CD14-positive monocyte (primary cell): ENCODE data around the gene IGSF1. TPM values are rescaled to one million over a fixed set of nuclear protein-coding genes. Genes with fewer than 3 reads are reported as not detected.

ENCODE experiments used
- DNase-seq, 3 donors: peaks; one replicate each; pipeline ENCODE4 v3.0.0-alpha.2; 2011 to 2022
- H2AFZ ChIP-seq: 2 replicates; pipeline ENCODE4 v1.6.0; 2012; ENCODE audit warnings: mild to moderate bottlenecking, low read depth, low read length, inconsistent platforms; ENCODE audit not compliant: insufficient read depth, poor library complexity, severe bottlenecking
- H3K27ac ChIP-seq, 2 donors: 1 replicate in 1 of 2; 2 replicates in 1 of 2; pipeline ENCODE4 v1.5.1; 2012 to 2013; ENCODE audit warnings: low read length in 2 of 2, control low read depth in 1 of 2, inconsistent platforms in 1 of 2, low read depth in 1 of 2, mild to moderate bottlenecking in 1 of 2
- H3K27me3 ChIP-seq, 2 donors: one replicate each; pipeline versions ENCODE4 v1.6.0 to v1.6.1; 2011 to 2013; ENCODE audit warnings: low read length in 2 of 2; ENCODE audit not compliant: control insufficient read depth in 2 of 2, insufficient read depth in 2 of 2
- H3K36me3 ChIP-seq, 2 donors: replicated peaks in 1 of 2; 1 replicate in 1 of 2; 2 replicates in 1 of 2; pipeline versions ENCODE4 v1.5.1 to v1.6.1; 2012 to 2013; ENCODE audit warnings: low read length in 2 of 2, control low read depth in 1 of 2, inconsistent platforms in 1 of 2, mild to moderate bottlenecking in 1 of 2; ENCODE audit not compliant: insufficient read depth in 2 of 2, control insufficient read depth in 1 of 2
- H3K4me1 ChIP-seq, 2 donors: 1 replicate in 1 of 2; 2 replicates in 1 of 2; pipeline versions ENCODE4 v1.5.1 to v1.6.1; 2012 to 2013; ENCODE audit warnings: low read length in 2 of 2, control low read depth in 1 of 2, inconsistent platforms in 1 of 2, mild to moderate bottlenecking in 1 of 2, moderate library complexity in 1 of 2; ENCODE audit not compliant: insufficient read depth in 2 of 2, control insufficient read depth in 1 of 2
- H3K4me2 ChIP-seq: replicated peaks from 2 replicates; pipeline ENCODE3; 2012; ENCODE audit warnings: low read length, moderate library complexity, mild to moderate bottlenecking; ENCODE audit not compliant: poor library complexity, severe bottlenecking; ENCODE audit errors: extremely low read depth
- H3K4me3 ChIP-seq, 3 experiments: fragments of 200-600 bp in 1 of 3; sonication (generic) in 1 of 3; replicated peaks in 1 of 3; 1 replicate in 2 of 3; 2 replicates in 1 of 3; pipeline ENCODE4 v1.5.1; 2011 to 2013; ENCODE audit warnings: low read length in 3 of 3, mild to moderate bottlenecking in 3 of 3, control low read depth in 2 of 3, low read depth in 2 of 3, inconsistent platforms in 1 of 3, moderate library complexity in 1 of 3
- H3K79me2 ChIP-seq: 2 replicates; pipeline ENCODE4 v1.6.0; 2012; ENCODE audit warnings: mild to moderate bottlenecking, control low read depth, inconsistent platforms, low read length, moderate library complexity; ENCODE audit not compliant: insufficient read depth
- H3K9ac ChIP-seq: 2 replicates; pipeline ENCODE4 v1.6.0; 2017; ENCODE audit warnings: low read length, mild to moderate bottlenecking; ENCODE audit not compliant: insufficient read depth, poor library complexity, severe bottlenecking
- H3K9me3 ChIP-seq, 2 donors: replicated peaks in 1 of 2; 1 replicate in 1 of 2; 2 replicates in 1 of 2; pipeline versions ENCODE4 v1.5.1 to v1.6.1; 2012 to 2013; ENCODE audit warnings: low read length in 2 of 2, control low read depth in 1 of 2; ENCODE audit not compliant: control insufficient read depth in 1 of 2, insufficient read depth in 1 of 2
- H4K20me1 ChIP-seq: 2 replicates; pipeline ENCODE4 v1.6.0; 2012; ENCODE audit warnings: mild to moderate bottlenecking, low read length, control low read depth, moderate library complexity; ENCODE audit not compliant: insufficient read depth
- H3K27ac Mint-ChIP-seq, 7 donors: one replicate each; pipeline ENCODE4 v1.8.0; 2020; ENCODE audit warnings: mild to moderate bottlenecking in 7 of 7, mixed read lengths in 7 of 7, moderate library complexity in 6 of 7, inconsistent platforms in 2 of 7
- H3K27me3 Mint-ChIP-seq, 3 donors: one replicate each; pipeline ENCODE4 v1.8.0; 2021 to 2022; ENCODE audit warnings: low read depth in 3 of 3, mild to moderate bottlenecking in 3 of 3, mixed read lengths in 3 of 3, moderate library complexity in 3 of 3, inconsistent platforms in 1 of 3
- H3K36me3 Mint-ChIP-seq, 2 donors: one replicate each; pipeline ENCODE4 v1.8.0; 2020; ENCODE audit warnings: mixed read lengths in 2 of 2, inconsistent platforms in 1 of 2, mild to moderate bottlenecking in 1 of 2
- H3K4me1 Mint-ChIP-seq: one replicate; pipeline ENCODE4 v1.8.0; 2020; ENCODE audit warnings: mild to moderate bottlenecking, mixed read lengths
- H3K4me3 Mint-ChIP-seq, 2 donors: one replicate each; pipeline ENCODE4 v1.8.0; 2020; ENCODE audit warnings: mild to moderate bottlenecking in 2 of 2, mixed read lengths in 2 of 2, moderate library complexity in 1 of 2
- H3K9me3 Mint-ChIP-seq, 7 donors: one replicate each; pipeline ENCODE4 v1.8.0; 2020 to 2022; ENCODE audit warnings: mixed read lengths in 7 of 7, mild to moderate bottlenecking in 6 of 7, moderate library complexity in 6 of 7, inconsistent platforms in 2 of 7
- CTCF ChIP-seq: fragments of 200-600 bp; IDR thresholded peaks from one replicate; pipeline ENCODE4 v1.8.0; 2022; ENCODE audit warnings: antibody characterized with exemption, mild to moderate bottlenecking
- WGBS: methylation state at CpG from one replicate; pipeline ENCODE4 v1.1.5; 2013; ENCODE audit warnings: missing lambda C conversion rate; ENCODE audit not compliant: insufficient coverage; 5-methylcytosine and 5-hydroxymethylcytosine counted together
- intact Hi-C, 2 donors: fragments of 100-400 bp; cut with micrococcal nuclease; formaldehyde crosslinking; loops; one replicate each; pipeline versions ENCODE4 v1.15.0 to v1.15.1; 2023
- polyA plus RNA-seq, 3 donors: library from polyadenylated mRNA; depleted of rRNA in 1 of 3; unstranded in 2 of 3; stranded (reverse) in 1 of 3; fragments of 300-500 nt in 2 of 3; fragments of >200 nt in 1 of 3; fragmentation: Illumina TruSeq in 2 of 3; gene quantifications; 1 replicate in 2 of 3; 2 replicates in 1 of 3; pipeline ENCODE4 v1.2.3, GENCODE V29; 2012 to 2021

Gene IGSF1
- polyA plus RNA-seq, 3 donors: not detected

DNA sequence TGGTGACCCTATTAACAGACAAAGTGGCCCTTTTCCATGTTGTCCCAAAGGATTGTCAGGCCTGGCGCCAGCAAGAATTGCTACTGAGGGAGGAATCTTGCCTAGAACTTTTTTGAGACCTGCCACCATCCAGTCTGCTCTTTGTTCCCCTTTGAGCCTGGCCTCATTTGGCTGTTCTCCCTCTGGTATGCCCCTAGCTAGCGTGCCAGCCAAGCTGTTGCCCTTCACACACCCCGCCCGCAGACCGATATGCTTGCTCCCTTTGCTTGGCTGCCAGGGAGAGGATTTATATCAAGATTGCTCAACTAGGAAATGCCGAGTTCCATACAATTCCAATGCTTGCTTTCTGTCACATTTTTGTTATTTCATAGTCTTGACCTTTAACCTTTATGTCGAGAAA lies 24.4 kb downstream of the IGSF1 start:
- peaks cover 2 to 12% (median 2%) of the 10 kb centered on the region in 3 donors for H3K27me3 Mint-ChIP-seq
- Histone ChIP-seq H3K79me2 (no peaks in the 10 kb centered on the region), H3K4me1 (no peaks in the 10 kb centered on the region), H3K36me3 (no peaks in the 10 kb centered on the region), H3K27me3 (no peaks in the 10 kb centered on the region), H3K27ac (no peak overlapping the region), H3K9me3 (no peaks in the 10 kb centered on the region), H4K20me1 (no peaks in the 10 kb centered on the region), H2AFZ (no peak overlapping the region), H3K4me2 (no peak overlapping the region), H3K9ac (no peak overlapping the region), H3K4me3 (no peak overlapping the region)
- H3K4me1 Mint-ChIP-seq: no peaks in the 10 kb centered on the region
- DNase-seq: no peak
- H3K4me3 Mint-ChIP-seq: no peak overlapping the region
- H3K27ac Mint-ChIP-seq: no peak overlapping the region
- no CpG with 5 or more reads among the region's 7 CpGs for WGBS
- no peaks in the 10 kb centered on the region for H3K9me3 Mint-ChIP-seq
- no peak for TF ChIP-seq CTCF
- intact Hi-C loops: no loop called here
- H3K36me3 Mint-ChIP-seq: no peaks in the 10 kb centered on the region

- Histone ChIP-seq H3K79me2 (no peaks in the 10 kb centered on the region), H4K20me1 (no peaks in the 10 kb centered on the region), H3K27ac (no peak overlapping the region), H2AFZ (no peak overlapping the region), H3K4me3 (no peak overlapping the region), H3K9me3 (no peaks in the 10 kb centered on the region), H3K4me2 (no peak overlapping the region), H3K9ac (no peak overlapping the region), H3K4me1 (no peaks in the 10 kb centered on the region), H3K27me3 (no peaks in the 10 kb centered on the region), H3K36me3 (no peaks in the 10 kb centered on the region)
- no peak overlapping the region for H3K4me3 Mint-ChIP-seq
- no peaks in the 10 kb centered on the region for H3K36me3 Mint-ChIP-seq
- H3K27ac Mint-ChIP-seq: no peak overlapping the region
- intact Hi-C loops: no loop called here
- no peak for DNase-seq
- H3K4me1 Mint-ChIP-seq: no peaks in the 10 kb centered on the region
- no CpG with 5 or more reads among the region's 2 CpGs for WGBS
- no peak for TF ChIP-seq CTCF
- no peaks in the 10 kb centered on the region for H3K9me3 Mint-ChIP-seq
- H3K27me3 Mint-ChIP-seq: peaks cover 2 to 14% (median 2%) of the 10 kb centered on the region in 3 donors
Observed at GRCh38 chrX:131264053-131264452, 25.1 kb downstream of the IGSF1 start.
